ENCODE data around the gene HYOU1.
"Not testable (repeated sequence)": the region's sequence is repeated elsewhere in the genome, so short reads cannot be mapped to it uniquely, and the experiment has no call there.

Gene HYOU1

DNA sequence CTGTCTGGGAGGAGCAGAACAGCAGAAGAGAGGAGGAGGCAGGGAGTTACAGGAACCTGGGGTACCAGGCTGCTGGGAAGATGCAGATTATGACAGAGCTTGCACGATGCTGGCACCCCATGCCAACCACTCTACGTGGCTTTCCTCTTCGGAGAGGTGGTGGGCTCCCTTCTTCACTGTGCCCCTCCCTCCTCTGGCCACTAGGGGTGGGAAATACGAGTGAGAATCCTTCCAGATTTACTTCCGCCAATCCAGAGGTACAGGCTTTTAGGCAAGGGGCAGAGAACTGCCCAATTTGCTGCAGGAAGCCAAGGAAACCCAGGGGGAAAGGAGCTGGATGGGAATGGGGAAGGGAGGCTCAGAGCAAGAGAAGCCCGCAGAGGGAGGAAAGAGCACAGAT, 12.3 kb downstream of the HYOU1 start:
- DNase-seq (ENCODE audit: low read depth): no peak

DNA sequence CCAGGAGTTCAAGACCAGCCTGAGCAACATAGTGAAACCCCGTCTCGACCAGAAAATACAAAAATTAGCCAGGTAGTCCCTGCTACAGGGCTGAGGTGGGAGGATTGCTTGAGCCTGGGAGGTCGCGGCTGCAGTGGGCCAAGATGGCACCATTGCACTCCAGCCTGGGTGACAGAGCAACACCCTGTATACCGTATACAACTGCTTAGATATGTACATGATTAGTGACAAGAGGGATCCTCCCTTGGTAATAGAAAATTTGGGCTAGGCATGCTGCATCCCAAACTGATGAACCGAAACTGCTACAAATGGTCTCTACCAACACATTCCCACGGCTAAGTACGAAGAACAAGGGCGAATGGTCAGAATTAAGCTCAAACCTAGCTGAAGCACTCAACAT, 14.1 kb downstream of the HYOU1 start:
- DNase-seq (ENCODE audit: low read depth): no peak

DNA sequence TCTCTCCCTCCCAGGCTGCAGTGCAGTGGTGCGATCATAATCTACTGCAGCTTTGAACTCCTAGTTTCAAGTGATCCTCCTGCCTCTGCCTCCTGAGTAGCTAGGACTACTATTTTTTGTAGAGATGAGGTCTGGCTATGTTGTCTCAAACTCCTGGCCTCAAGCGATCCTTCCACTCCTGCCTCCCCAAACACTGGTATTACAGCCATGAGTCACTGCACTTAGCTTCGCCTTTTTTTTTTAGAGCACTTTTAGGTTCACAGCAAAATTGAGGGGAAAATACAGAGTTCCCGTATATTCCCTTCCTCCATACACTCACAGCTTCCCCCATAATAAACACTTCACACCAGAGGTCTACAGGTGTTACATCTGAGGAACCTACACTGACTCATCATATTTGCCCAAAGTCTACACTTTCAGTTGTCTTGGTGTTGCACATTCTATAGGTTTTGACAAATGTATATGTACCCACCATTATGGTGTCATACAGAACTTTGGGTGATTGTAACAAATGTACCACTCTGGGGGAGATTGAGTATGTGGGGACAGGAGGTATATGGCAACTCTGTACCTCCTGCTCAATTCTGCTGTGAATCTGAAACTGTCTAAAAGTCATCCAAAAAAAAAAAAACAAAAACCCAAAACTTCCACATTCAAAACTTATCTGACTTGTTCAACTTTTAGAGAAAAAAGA, 15.0 kb downstream of the HYOU1 start:
- DNase-seq (ENCODE audit: low read depth): no peak

DNA sequence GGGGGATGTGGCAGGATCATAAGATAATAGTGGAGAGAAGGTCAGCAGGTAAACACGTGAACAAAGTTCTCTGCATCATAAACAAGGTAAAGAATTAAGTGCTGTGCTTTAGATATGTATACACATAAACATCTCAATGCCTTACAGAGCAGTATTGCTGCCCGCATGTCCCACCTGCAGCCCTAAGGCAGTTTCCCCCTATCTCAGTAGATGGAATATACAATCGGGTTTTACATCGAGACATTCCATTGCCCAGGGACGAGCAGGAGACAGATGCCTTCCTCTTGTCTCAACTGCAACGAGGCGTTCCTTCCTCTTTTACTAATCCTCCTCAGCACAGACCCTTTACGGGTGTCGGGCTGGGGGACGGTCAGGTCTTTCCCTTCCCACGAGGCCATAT, 17.5 kb downstream of the HYOU1 start:
- not testable (repeated sequence) for DNase-seq (ENCODE audit: low read depth)

DNA sequence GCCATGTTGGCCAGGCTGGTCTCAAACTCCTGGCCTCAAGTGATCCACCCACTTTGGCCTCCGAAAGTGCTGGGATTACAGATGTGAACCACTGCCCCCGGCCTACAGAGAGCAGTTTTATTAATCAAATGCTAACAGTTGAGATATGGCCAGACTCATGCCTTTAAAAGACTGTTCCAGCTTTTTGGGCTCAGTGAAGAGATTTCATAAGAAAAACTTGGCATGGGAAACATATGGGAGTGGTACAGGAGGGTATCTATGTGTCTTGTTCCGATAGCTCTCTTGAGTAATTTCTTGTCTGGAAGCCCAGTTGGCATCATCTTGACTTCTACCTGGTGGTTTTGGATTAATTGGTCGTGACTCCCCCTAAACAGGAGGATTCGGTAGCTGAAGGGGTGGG, 18.1 kb downstream of the HYOU1 start:
- DNase-seq (ENCODE audit: low read depth): no peak

DNA sequence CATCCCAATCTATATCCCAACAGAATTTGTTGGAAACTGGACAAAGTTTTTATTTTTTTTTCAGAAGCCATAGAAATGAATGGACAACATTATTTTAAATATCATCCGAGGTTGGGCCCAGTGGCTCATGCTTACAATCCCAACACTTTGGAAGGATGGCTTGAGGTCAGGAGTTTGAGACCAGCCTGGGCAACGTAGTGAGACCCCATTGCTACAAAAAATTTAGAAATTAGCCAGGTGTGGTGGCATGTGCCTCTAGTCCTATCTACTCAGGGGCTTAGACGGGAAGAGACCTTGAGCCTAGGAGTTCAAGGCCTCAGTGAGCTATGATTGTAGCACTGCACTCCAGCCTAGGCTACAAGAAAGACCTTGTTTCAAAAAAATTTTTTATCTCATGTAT, 22.2 kb downstream of the HYOU1 start:
- no peak for DNase-seq (ENCODE audit: low read depth)

DNA sequence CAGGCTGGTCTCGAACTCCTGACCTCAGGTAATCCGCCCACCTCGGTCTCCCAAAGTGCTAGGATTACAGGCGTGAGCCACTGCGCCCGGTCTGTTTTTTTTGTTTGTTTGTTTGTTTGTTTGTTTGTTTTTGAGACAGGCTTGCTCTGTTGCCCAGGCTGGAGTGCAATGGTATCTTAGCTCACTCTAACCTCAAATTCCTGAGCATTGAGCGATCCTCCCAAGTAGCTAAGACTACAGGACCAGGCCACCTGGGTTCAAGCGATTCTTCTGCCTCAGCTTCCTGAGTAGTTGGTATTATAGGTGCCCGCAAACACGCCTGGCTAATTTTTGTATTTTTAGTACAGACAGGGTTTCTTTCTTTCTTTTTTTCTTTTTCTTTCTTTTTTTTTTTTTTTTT, 23.6 kb downstream of the HYOU1 start:
- DNase-seq (ENCODE audit: low read depth): not testable (repeated sequence)

DNA sequence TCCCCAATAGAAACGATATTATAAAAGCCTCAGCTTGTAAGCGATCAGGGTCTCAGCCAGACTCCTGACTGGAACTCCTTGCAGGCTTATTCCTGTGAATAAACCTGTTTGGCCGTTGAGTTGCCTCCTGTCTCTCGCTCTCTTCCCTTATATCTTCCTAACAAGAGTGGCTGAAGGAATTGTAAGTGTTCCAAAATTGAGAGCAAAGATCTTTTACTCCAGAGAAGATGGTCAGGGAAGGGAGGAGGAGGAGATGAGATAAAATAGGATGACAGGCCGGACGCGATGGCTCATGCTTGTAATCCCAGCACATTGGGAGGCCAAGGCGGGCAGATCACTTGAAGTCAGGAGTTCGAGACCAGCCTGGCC, 25.1 kb downstream of the HYOU1 start:
- no peak for DNase-seq (ENCODE audit: low read depth)

DNA sequence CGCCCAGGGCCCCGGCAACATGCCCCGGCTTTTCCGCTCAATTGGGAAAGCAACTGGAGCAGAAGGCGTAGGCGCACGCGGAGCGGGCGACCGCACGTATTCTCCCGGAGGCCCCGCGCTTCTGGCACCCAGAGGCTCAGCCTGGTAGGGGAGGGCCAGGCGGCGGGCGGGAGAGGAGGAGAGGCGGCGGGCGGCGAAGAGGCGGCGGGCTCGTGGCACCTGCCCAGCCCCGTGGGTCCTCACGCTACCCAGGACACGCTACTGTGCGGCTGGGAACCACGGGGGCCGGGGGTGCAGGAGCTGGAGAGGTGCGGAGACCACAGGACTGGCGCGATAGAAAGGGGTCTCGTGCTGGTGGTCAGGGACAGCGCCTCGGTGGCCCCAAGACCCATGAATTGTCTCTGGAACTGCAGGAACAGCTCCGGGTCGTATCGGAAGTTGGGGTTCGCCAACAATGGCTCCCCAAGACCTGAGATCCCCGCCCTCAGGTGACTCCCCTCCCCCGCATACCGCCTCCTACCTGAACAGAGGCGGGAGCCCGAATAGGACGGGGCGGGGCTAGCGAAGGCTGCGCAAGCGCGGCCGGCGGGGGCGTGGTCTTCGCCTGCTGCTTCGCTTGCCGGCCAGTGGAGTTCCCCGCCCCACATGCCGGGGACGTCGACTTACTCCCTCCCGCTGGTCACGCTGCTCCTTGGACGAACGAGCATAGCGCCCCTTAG, 26.5 kb downstream of the HYOU1 start, which contains the start of gene SLC37A4:
Gene SLC37A4, minus strand, starts transcription at position 549 of the 719 bp plus-strand sequence.
- peak; percentile 98 for DNase-seq (ENCODE audit: low read depth)

DNA sequence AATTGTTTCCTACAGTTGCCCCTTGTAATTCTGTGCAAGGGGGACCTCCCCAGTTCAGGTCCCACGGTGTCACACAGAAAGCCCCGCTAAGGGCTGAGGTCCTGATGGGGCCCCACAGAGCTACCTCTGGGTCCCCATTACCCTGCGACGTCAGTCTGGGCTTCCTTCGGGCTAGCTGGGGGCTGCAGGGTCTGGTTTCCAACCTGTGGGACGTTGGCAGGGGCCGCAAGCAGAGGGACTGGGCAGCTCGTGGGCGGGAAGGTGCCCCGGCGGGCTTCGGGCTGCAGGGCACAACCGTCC, 27.0 kb downstream of the HYOU1 start:
- no peak for DNase-seq (ENCODE audit: low read depth)

DNA sequence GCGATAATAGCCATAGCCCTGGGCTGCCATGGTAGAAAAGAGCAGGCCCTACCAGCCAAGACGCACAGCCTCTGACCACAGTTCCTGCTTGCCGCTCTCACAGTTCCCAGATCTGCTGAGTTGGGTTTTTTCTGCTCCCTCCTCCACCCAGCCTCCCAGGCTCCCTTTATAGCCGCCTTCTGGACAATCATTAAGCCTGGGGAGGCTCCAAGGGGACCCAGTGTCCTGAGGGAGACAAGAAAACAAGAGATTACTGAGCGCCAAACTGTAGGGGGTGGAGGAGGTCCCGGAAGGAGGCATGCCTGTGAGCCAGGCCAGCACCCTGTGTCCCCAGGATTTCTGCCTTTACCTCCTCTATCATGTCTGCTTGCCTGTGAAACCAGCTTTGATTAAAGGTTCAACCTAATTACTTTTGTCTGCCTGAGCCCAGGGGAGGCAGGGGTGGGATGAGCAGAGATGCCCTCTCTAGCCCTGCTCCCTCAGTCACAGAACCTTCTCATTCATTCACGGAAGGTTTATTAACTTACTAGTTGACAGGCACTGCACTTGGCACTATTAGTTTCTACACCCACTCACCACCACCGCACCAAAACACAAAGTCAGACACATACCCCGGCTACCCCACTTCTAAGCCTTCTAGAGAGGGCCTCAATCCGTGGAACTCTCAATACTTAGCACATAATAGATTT, 27.5 kb downstream of the HYOU1 start:
- no peak for DNase-seq (ENCODE audit: low read depth)

DNA sequence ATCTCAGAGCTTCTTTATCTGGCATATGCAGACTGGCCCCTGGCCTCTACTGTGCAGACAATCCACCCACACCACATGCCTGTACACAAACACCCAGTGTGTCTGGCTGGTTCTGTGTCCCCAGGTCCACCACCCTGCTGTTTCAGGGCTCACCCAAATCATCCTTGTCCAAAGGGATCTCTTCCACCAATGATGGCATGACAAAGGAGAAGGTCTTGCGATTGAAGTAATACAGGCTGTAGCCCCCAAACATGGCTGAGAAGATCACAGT, 28.0 kb downstream of the HYOU1 start:
- DNase-seq (ENCODE audit: low read depth): no peak

DNA sequence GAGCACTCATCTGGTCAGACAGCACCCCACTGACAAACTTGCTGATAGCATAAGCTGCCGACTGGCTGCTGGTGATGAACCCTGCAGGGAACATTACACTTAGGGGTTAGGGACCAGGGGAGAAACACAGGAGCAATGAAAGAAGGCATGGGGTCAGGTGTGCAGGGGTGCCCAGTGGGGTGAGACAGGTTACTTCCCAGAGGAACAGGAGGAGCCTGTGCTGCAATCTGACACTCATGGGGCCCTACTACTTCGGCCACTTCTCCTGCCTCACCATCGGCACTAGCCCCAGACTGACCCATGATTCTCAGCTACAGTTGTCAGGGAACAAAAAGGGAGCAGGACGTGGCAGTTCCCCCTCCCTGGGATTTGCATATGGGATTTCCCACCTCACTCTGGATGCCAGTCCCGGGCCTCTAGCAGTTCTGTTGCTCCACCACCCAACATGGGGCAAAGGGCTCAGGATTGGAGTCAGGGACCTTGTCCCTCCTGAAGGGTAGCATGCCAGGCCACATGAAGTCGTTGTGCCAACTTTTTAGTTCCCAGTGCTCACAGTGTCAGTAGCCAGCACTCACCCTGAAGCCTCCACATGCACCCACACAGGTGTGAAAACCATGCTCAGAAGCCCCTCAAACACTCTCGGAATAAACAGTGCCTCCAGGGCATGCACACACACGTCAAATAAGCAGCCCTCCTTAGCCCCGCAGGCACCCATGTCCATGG, 28.5 kb downstream of the HYOU1 start:
- no peak for DNase-seq (ENCODE audit: low read depth)

DNA sequence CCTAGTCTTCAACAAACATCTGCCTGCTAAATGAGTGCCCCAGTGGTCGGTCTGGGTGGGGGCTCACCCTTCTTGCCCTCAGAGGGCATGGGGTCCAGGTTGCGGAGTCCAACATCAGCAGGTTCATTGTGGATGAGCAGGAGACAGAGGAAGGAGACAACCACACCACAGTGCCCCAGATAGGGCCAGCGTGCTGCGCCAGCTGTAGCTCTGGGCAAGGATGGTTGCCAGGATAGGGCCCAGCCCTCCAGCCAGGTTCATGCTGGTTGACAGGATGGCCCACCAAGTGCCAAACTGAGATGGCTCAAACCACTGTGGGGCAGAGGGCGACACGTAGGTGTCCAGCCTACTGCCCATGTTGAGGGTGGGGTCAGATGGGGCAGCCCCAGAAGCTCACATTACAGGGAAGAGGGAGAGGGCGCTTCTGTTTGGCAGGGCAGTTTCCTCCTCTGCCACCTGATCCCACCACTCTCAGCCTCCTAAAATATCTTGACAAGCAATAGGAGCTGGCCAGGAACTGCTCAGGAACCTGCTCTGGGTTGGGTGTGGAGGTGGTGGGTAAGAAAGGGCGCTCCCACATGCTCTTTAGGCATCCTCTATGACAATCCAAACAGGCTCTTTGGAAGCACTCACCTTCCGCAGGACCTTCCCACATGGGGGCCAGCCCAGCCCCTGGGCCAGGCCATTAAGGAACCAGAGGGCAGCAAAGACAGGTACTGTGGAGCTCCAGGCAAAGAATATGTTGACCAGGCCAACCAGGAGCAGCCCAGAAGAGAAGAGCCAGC, 29.3 kb downstream of the HYOU1 start:
- DNase-seq (ENCODE audit: low read depth): no peak

DNA sequence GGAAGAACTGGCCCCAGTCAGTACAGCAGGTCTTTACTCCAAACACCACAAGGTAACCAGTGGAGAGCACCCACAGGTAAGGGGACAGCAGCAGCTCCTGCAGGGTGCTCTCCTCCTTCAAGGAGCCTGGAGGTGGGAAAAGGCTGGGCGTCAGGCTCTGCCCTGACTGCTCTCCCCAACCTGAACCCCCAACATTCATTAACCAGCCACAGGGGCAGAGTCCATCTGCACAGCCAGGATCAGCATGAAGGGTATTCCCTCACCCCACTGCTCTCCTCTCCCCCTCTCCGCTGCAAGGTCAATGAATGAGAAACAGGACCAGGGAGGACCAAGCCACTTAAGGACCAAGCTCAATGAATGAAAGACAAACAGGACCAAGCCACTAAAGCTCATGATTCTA, 30.0 kb downstream of the HYOU1 start:
- DNase-seq (ENCODE audit: low read depth): no peak

DNA sequence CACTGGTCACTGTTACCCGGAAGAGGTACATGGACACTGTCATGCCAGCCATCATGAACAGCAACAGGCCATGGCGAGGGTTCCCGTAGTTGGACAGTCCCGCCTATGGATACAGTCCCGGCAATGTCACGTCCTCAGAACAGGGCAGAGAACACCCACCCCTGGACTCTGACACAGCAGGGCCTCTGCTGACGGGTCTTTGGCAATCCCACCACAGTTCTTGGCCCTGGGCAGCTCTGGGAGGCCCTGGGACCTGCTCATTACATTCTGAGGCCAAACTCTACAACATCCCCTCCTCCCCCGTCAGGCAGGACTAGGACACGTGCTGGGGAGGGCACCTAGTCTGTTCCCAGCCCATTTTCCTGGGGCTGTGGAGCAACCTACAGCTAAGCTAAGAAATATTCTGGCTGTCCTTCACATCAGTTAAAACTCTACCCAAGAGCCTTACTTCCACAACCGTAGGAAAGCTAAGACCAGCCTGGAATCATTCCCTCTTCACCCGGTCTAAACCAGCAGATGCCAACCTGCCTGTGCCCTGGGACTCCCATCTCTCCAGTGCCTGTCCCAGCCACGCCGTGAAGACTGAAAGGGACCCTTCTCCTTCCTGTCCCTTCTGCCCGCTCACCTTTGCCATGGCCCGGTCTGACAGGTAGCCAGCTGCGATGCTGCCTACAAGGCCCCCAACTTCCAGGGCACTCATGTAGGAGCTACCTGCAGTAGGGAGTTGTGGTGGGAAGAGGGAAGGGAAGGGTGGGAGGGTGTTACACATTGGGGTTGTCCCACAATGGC, 30.8 kb downstream of the HYOU1 start:
- DNase-seq (ENCODE audit: low read depth): no peak

DNA sequence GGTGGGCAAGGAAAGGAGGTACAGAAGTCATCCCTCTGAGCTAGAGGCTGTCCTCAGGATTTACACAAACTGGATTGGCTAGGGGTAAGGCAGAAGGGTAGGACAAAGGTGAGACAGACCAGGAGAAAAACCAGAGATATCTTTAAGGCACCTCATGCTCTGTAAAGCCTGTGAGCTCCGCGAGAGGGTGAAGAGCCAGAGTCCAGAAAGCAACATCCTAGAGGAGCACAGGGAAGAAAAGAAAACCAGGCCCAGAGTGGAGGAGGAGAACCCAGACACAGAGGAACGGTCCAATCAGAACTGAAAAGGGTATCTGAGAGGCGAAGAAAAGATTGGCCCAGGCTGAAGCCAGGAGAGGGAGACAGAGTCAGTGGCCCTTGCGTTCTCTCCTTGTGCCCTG, 31.5 kb downstream of the HYOU1 start:
- no peak for DNase-seq (ENCODE audit: low read depth)

DNA sequence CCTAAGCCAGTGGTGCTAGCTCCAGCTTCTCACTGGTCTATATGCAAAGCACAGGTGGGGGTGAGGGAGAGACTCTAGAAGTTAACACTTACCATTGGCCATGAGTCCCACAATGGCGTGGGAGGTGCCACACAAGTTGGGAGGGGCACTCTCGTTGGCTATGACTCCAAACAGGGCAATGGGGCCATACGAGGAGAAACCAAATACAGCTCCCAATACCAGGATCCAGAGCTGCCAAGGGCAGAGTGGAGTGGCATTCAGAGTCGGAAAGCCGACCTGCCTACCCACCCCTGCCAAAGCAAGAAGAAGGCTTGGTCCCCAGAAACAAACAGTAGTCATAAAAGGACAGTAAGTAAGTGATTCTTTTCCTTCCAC, 31.9 kb downstream of the HYOU1 start:
- no peak for DNase-seq (ENCODE audit: low read depth)

DNA sequence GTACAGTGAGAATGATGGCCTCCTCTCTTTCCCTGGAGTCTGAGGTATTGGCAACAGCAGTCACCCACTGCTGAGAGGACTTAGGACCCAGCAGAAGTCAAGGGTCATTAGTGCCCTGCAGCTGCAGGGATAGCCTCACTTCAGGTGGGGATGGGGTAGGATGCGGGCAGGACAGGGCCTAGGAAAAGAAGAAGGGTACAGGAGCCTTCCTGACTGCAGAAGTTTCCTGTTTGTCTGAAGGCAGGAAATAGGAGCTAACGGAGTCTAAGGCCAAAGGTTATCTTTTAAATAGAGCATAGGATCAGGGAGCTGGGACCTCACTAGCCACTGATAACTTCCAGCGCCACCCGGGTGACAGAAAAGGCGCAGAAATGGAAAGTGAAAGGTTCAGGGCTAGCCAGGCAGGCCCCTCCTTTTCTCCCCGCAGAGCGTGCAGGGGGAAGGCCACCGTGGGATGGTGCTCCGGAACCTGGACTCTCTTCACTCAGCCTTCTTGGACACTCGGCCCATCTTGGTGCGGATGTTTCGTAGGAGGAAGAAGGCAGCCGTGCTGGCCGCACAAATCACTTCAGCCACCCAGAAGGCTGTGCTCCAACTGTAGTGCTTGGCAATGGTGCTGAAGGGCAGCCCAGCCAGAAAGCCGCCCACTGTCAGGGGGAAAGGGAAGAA, 32.4 kb downstream of the HYOU1 start:
- no peak for DNase-seq (ENCODE audit: low read depth)

DNA sequence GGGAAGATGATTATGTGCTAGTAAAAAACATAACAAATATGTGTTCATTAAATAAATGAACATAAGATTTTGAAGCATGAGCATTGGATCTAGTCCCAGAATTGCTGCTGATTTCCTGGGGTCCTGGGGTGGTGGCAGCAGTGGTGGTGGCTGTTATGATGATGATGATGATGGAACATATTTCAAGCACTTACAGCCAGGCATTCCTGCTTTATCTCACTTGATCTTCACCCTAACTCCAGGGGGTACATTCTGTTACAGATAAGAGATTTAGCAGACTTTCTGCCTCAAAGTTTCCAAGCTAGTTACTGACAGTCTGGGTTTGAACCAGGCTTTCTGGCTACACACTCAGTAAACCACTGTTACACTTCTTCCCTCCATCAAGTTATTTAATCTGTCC, 33.3 kb downstream of the HYOU1 start:
- no peak for DNase-seq (ENCODE audit: low read depth)

DNA sequence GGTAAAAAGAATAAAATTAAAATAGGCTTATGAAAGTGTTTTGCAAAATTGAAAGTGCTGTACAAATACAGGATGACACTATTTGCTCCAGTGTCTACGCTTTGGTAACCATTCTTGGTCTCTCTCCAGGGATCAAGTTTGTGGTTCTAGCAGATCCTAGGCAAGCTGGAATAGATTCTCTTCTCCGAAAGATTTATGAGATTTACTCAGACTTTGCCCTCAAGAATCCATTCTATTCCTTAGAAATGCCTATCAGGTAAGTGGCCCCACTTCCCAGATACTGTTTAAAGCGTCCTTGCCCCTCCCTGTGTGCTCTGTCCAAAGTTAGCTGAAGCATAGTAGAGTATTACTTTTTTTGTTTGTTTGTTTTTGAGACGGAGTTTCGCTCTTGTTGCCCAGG, 35.4 kb downstream of the HYOU1 start:
- DNase-seq (ENCODE audit: low read depth): no peak

Measured in CMK (cell line).